Activated CD8-positive, alpha-beta T cell treated with anti-CD3 and anti-CD28 coated beads for 36 hours (primary cell): ENCODE results near the gene ELF3. TPM values are rescaled to one million over a fixed set of nuclear protein-coding genes. Genes with fewer than 3 reads are reported as not detected.

Experiments
- ATAC-seq: fragments of 200-7000 bp; cut with Tn5 transposase; one replicate; pipeline ENCODE4 v1.10.0; 2021; ENCODE audit warnings: mild to moderate bottlenecking, moderate library complexity
- CTCF ChIA-PET: fragments of 350-600 bp; sonication (Branson Sonifier 250); formaldehyde crosslinking; loops from one replicate; lab custom pipeline; 2021; ENCODE audit warnings: antibody characterized with exemption; lab: Charles Lee
- POLR2A ChIA-PET: fragments of 350-600 bp; sonication (Branson Sonifier 250); formaldehyde crosslinking; loops from one replicate; lab custom pipeline; 2021; ENCODE audit warnings: antibody characterized with exemption; lab: Charles Lee
- DNase-seq: peaks from one replicate; pipeline ENCODE4 v3.0.0-alpha.2; 2020
- H3K27ac Mint-ChIP-seq: one replicate; pipeline ENCODE4 v1.8.0; 2021; ENCODE audit warnings: mild to moderate bottlenecking, mixed read lengths
- H3K27me3 Mint-ChIP-seq: one replicate; pipeline ENCODE4 v1.8.0; 2021; ENCODE audit warnings: mixed read lengths
- H3K36me3 Mint-ChIP-seq: one replicate; pipeline ENCODE4 v1.8.0; 2021; ENCODE audit warnings: low read depth, mixed read lengths
- H3K4me1 Mint-ChIP-seq: one replicate; pipeline ENCODE4 v1.8.0; 2021; ENCODE audit warnings: low read depth, mixed read lengths
- H3K4me3 Mint-ChIP-seq: one replicate; pipeline ENCODE4 v1.8.0; 2021; ENCODE audit warnings: mild to moderate bottlenecking, moderate library complexity, mixed read lengths
- H3K9me3 Mint-ChIP-seq: one replicate; pipeline ENCODE4 v1.8.0; 2021; ENCODE audit warnings: mixed read lengths
- CTCF ChIP-seq: fragments of 200-600 bp; IDR thresholded peaks from one replicate; pipeline ENCODE4 v1.8.0; 2022; ENCODE audit warnings: antibody characterized with exemption, mild to moderate bottlenecking
- intact Hi-C: fragments of 100-400 bp; cut with micrococcal nuclease; formaldehyde crosslinking; loops from one replicate; pipeline ENCODE4 v1.10.0; 2022
- total RNA-seq, 2 experiments: library from RNA; stranded (reverse); gene quantifications; one replicate each; pipeline ENCODE4 v1.2.3, GENCODE V29; 2021

ELF3 gene
- total RNA-seq, 2 experiments from 2014 or later = 0.25 to 0.27 TPM

- H3K9me3 Mint-ChIP-seq = no peaks in the 10 kb centered on the region
- intact Hi-C loops = no loop called here
- no peaks in the 10 kb centered on the region for H3K27me3 Mint-ChIP-seq
- peak; percentile 75 for TF ChIP-seq CTCF
- CTCF ChIA-PET = interaction anchor here (0.5 to 4.4 kb wide), 54 partner anchors 9 to 487 kb away, joined by 3 to 48 read pairs (median 4); partner anchors contain the start of genes ELF3, LMOD1 and RNPEP
- peak; percentile 36 for DNase-seq
- POLR2A ChIA-PET = interaction anchor here (0.7 to 1.4 kb wide), 4 partner anchors 10 to 104 kb away, joined by 3 to 4 read pairs (median 3); no protein-coding TSS in a partner anchor
- ATAC-seq = peak; percentile 92
- no peaks in the 10 kb centered on the region for H3K4me1 Mint-ChIP-seq
- no peak overlapping the region for H3K4me3 Mint-ChIP-seq
- no peak overlapping the region for H3K27ac Mint-ChIP-seq
- H3K36me3 Mint-ChIP-seq = peaks cover 28% of the 10 kb centered on the region
Observed at GRCh38 chr1:201999625-202000238, 10.7 kb upstream of the ELF3 start.

- intact Hi-C loops = no loop called here
- no peaks in the 10 kb centered on the region for H3K27me3 Mint-ChIP-seq
- DNase-seq (no peak), ATAC-seq (no peak)
- TF ChIP-seq CTCF = no peak
- H3K36me3 Mint-ChIP-seq = peaks cover 34% of the 10 kb centered on the region
- H3K4me3 Mint-ChIP-seq = no peak overlapping the region
- H3K27ac Mint-ChIP-seq = no peak overlapping the region
- POLR2A ChIA-PET = no interaction called here
- H3K9me3 Mint-ChIP-seq = no peaks in the 10 kb centered on the region
- H3K4me1 Mint-ChIP-seq = no peaks in the 10 kb centered on the region
- CTCF ChIA-PET = interaction anchor here (0.7 to 4.4 kb wide), 2 partner anchors 106 to 133 kb away, joined by 3 to 48 read pairs; no protein-coding TSS in a partner anchor
Observed at GRCh38 chr1:202002507-202002906, 7.9 kb upstream of the ELF3 start.

- CTCF ChIA-PET = interaction anchor here (1.3 to 1.5 kb wide), 2 partner anchors 109 to 131 kb away, joined by 5 to 6 read pairs; no protein-coding TSS in a partner anchor
- DNase-seq = no peak
Observed at GRCh38 chr1:202004711-202005110, 5.7 kb upstream of the ELF3 start.

GRCh38 chr1:202005958-202006357 lies 4.4 kb upstream of the ELF3 start:
- peaks cover 2% of the 10 kb centered on the region for H3K4me1 Mint-ChIP-seq
- no peak overlapping the region for H3K4me3 Mint-ChIP-seq
- peaks cover 26% of the 10 kb centered on the region for H3K36me3 Mint-ChIP-seq
- ATAC-seq (no peak), DNase-seq (no peak)
- intact Hi-C loops = loop anchor here (5.0 kb wide), 2 partner anchors 116 to 131 kb away; partner anchors contain the start of gene GPR37L1
- H3K27ac Mint-ChIP-seq = no peak overlapping the region
- TF ChIP-seq CTCF = no peak
- H3K27me3 Mint-ChIP-seq = no peaks in the 10 kb centered on the region
- H3K9me3 Mint-ChIP-seq = no peaks in the 10 kb centered on the region
- ChIA-PET CTCF (interaction anchor here (1.3 to 1.5 kb wide), 2 partner anchors 110 to 130 kb away, joined by 5 to 6 read pairs; no protein-coding TSS in a partner anchor), POLR2A (interaction anchor here (0.9 kb wide), 1 partner anchor 47 kb away, joined by 3 read pairs; no protein-coding TSS in a partner anchor)

More at GRCh38 chr1:202004711-202005110, 5.7 kb upstream of the ELF3 start:
- Mint-ChIP-seq H3K4me3 (no peak overlapping the region), H3K9me3 (no peaks in the 10 kb centered on the region), H3K4me1 (peaks cover 2% of the 10 kb centered on the region), H3K27me3 (no peaks in the 10 kb centered on the region), H3K36me3 (peaks cover 33% of the 10 kb centered on the region), H3K27ac (no peak overlapping the region)
- no peak for TF ChIP-seq CTCF
- no peak for ATAC-seq
- intact Hi-C loops = loop anchor here (5.0 kb wide), 2 partner anchors 118 to 133 kb away; partner anchors contain the start of gene GPR37L1
- POLR2A ChIA-PET = interaction anchor here (0.9 kb wide), 1 partner anchor 13 kb away, joined by 3 read pairs; no protein-coding TSS in a partner anchor

GRCh38 chr1:202007304-202007703 lies 3.1 kb upstream of the ELF3 start:
- intact Hi-C loops = loop anchor here (5.0 kb wide), 2 partner anchors 115 to 130 kb away; partner anchors contain the start of gene GPR37L1
- H3K36me3 Mint-ChIP-seq = peaks cover 22% of the 10 kb centered on the region
- no peak for TF ChIP-seq CTCF
- no peak for DNase-seq
- H3K9me3 Mint-ChIP-seq = no peaks in the 10 kb centered on the region
- POLR2A ChIA-PET = no interaction called here
- ATAC-seq = no peak
- H3K4me3 Mint-ChIP-seq = no peak overlapping the region
- no peak overlapping the region for H3K27ac Mint-ChIP-seq
- peaks cover 2% of the 10 kb centered on the region for H3K4me1 Mint-ChIP-seq
- CTCF ChIA-PET = interaction anchor here (0.7 to 7.2 kb wide), 8 partner anchors 9 to 128 kb away, joined by 3 to 46 read pairs (median 4); no protein-coding TSS in a partner anchor
- H3K27me3 Mint-ChIP-seq = no peaks in the 10 kb centered on the region
